Neural crest cell (in vitro differentiated cells): ENCODE data around the gene PDSS1. TPM values are rescaled to one million over a fixed set of nuclear protein-coding genes. Genes with fewer than 3 reads are reported as not detected.
A peak's percentile ranks its signal among the peaks of the same experiment; 100 is the strongest.

Experiments used
- DNase-seq: peaks from one replicate; pipeline ENCODE4 v3.0.0; 2021; ENCODE audit warnings: low read depth, mixed read lengths, low spot score
- H3K27ac Mint-ChIP-seq: one replicate; pipeline ENCODE4 v1.8.0; 2021; ENCODE audit warnings: mild to moderate bottlenecking, mixed read lengths; ENCODE audit not compliant: unreplicated experiment
- H3K27me3 Mint-ChIP-seq: 2 replicates; pipeline ENCODE4 v1.8.0; 2021; ENCODE audit warnings: low read depth, mild to moderate bottlenecking, mixed read lengths
- H3K36me3 Mint-ChIP-seq: 2 replicates; pipeline ENCODE4 v1.8.0; 2021; ENCODE audit warnings: low read depth, mild to moderate bottlenecking, mixed read lengths
- H3K4me1 Mint-ChIP-seq: 2 replicates; pipeline ENCODE4 v1.8.0; 2021; ENCODE audit warnings: mixed read lengths
- H3K4me3 Mint-ChIP-seq: one replicate; pipeline ENCODE4 v1.8.0; 2021; ENCODE audit warnings: mild to moderate bottlenecking, mixed read lengths
- H3K9me3 Mint-ChIP-seq: 2 replicates; pipeline ENCODE4 v1.8.0; 2021; ENCODE audit warnings: mixed read lengths
- total RNA-seq: library from RNA; stranded (reverse); gene quantifications from 2 replicates; pipeline ENCODE4 v1.2.1, GENCODE V29; 2021
- TF ChIP-seq, protein P1 (sequence below): fragments of 200-600 bp; sonication (generic); conservative IDR thresholded peaks from 2 replicates; pipeline ENCODE4 v1.5.0; 2021; ENCODE audit warnings: antibody characterized with exemption, mild to moderate bottlenecking

The PDSS1 gene
- total RNA-seq, 1 donor from 2014 or later = 16.7 TPM

- H3K27me3 Mint-ChIP-seq = no peaks in the 10 kb centered on the region
- H3K9me3 Mint-ChIP-seq = no peaks in the 10 kb centered on the region
- H3K36me3 Mint-ChIP-seq = peaks cover 6% of the 10 kb centered on the region
- TF ChIP-seq, protein P1, sequence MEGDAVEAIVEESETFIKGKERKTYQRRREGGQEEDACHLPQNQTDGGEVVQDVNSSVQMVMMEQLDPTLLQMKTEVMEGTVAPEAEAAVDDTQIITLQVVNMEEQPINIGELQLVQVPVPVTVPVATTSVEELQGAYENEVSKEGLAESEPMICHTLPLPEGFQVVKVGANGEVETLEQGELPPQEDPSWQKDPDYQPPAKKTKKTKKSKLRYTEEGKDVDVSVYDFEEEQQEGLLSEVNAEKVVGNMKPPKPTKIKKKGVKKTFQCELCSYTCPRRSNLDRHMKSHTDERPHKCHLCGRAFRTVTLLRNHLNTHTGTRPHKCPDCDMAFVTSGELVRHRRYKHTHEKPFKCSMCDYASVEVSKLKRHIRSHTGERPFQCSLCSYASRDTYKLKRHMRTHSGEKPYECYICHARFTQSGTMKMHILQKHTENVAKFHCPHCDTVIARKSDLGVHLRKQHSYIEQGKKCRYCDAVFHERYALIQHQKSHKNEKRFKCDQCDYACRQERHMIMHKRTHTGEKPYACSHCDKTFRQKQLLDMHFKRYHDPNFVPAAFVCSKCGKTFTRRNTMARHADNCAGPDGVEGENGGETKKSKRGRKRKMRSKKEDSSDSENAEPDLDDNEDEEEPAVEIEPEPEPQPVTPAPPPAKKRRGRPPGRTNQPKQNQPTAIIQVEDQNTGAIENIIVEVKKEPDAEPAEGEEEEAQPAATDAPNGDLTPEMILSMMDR = no peak
- peak overlapping the region; percentile 96 for H3K27ac Mint-ChIP-seq
- no peak overlapping the region for H3K4me3 Mint-ChIP-seq
- H3K4me1 Mint-ChIP-seq = peaks cover 17% of the 10 kb centered on the region
- peak; percentile 14 for DNase-seq
Measured at GRCh38 chr10:26733750-26734568, 36.5 kb downstream of the PDSS1 start.

GRCh38 chr10:26735435-26735834 is 37.9 kb downstream of the PDSS1 start:
- peaks cover 9% of the 10 kb centered on the region for H3K36me3 Mint-ChIP-seq
- H3K9me3 Mint-ChIP-seq = no peaks in the 10 kb centered on the region
- TF ChIP-seq, protein P1 = no peak
- H3K27ac Mint-ChIP-seq = no peak overlapping the region
- peaks cover 17% of the 10 kb centered on the region for H3K4me1 Mint-ChIP-seq
- DNase-seq = no peak
- H3K27me3 Mint-ChIP-seq = no peaks in the 10 kb centered on the region
- no peak overlapping the region for H3K4me3 Mint-ChIP-seq

GRCh38 chr10:26737730-26738129 is 40.2 kb downstream of the PDSS1 start:
- no peak for DNase-seq
- H3K4me1 Mint-ChIP-seq = peaks cover 17% of the 10 kb centered on the region
- peaks cover 18% of the 10 kb centered on the region for H3K36me3 Mint-ChIP-seq
- TF ChIP-seq, protein P1 = no peak
- no peak overlapping the region for H3K27ac Mint-ChIP-seq
- H3K9me3 Mint-ChIP-seq = no peaks in the 10 kb centered on the region
- H3K27me3 Mint-ChIP-seq = no peaks in the 10 kb centered on the region
- H3K4me3 Mint-ChIP-seq = no peak overlapping the region

GRCh38 chr10:26738301-26738911 is 40.9 kb downstream of the PDSS1 start:
- Mint-ChIP-seq H3K4me1 (peaks cover 15% of the 10 kb centered on the region), H3K9me3 (no peaks in the 10 kb centered on the region), H3K36me3 (peaks cover 22% of the 10 kb centered on the region), H3K4me3 (no peak overlapping the region), H3K27ac (no peak overlapping the region), H3K27me3 (no peaks in the 10 kb centered on the region)
- TF ChIP-seq, protein P1 = no peak
- DNase-seq = no peak

DNA sequence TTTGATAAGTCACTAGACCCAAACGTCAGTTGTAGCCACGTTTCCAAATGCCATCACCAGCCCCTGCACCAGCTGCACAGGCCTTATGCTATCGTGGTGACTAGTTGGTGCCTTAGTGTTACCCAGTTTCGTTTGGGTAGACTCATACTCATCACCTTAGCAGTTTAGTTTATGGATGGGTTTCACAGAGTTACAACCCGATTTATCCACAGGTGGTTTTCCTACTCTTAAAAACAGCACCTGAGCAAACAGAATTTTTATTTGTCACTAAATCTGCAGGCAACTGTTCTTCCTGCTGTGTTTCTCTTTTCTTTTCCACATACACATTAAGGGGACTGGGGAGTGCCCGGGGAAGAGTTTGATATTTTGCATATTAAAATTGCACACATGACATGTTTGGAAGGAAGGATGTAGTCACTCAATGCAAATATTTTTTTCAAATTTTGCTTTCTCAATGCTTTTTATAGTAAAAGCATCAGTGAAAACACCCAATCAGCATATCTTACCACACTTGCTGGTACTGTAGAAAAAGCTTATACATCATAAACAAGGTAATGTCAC is 41.6 kb downstream of the PDSS1 start:
- H3K4me1 Mint-ChIP-seq = peaks cover 7% of the 10 kb centered on the region
- DNase-seq = no peak

More for the DNA sequence above, 41.6 kb downstream of the PDSS1 start:
- no peak overlapping the region for H3K27ac Mint-ChIP-seq
- no peaks in the 10 kb centered on the region for H3K9me3 Mint-ChIP-seq
- H3K27me3 Mint-ChIP-seq = no peaks in the 10 kb centered on the region
- no peak overlapping the region for H3K4me3 Mint-ChIP-seq
- TF ChIP-seq, protein P1 = no peak
- H3K36me3 Mint-ChIP-seq = peaks cover 28% of the 10 kb centered on the region
